ENCODE data around the gene CCL22. TPM values are rescaled to one million over a fixed set of nuclear protein-coding genes. Genes with fewer than 3 reads are reported as not detected.

CCL22 gene
- total RNA-seq, 1 experiment from 2014 or later, result 0.66 TPM

GRCh38 chr16:57403965-57404817 lies 45.6 kb downstream of the CCL22 start, which contains the start of gene CCL17:
Gene CCL17, plus strand, starts transcription at chr16:57404767. Its CDS starts 9,166 bp downstream, at chr16:57413933.
- no peaks in the 10 kb centered on the region for H3K4me1 ChIP-seq (ENCODE audit: control insufficient read depth in 1 of 2, insufficient read depth in 2 of 2, low read length in 2 of 2)
- intact Hi-C loops (cut with micrococcal nuclease), result no loop called here
- H3K4me2 ChIP-seq (ENCODE audit: low read length), result no peak within 1 kb of the TSS
- no peaks in the 10 kb centered on the region for H3K79me2 ChIP-seq (ENCODE audit: insufficient read depth, low read length)
- ChIA-PET CTCF (interaction anchor here (0.6 to 2.0 kb wide), 2 partner anchors 13 to 450 kb away, joined by 3 to 7 read pairs; no protein-coding TSS in a partner anchor), RAD21 (ENCODE audit: low non-redundant PET in 1 of 2, low total read pairs in 2 of 2, uncharacterized antibody in 2 of 2, unreplicated experiment in 2 of 2) (no interaction called here), POLR2A (no interaction called here)
- H3K27me3 ChIP-seq (ENCODE audit: insufficient read depth, low read length), result peaks cover 16% of the 10 kb centered on the region; the same call in 1 of the 2 replicates
- H4K20me1 ChIP-seq (ENCODE audit: insufficient read depth), result no peaks in the 10 kb centered on the region
- no peak within 1 kb of the TSS for H3K9ac ChIP-seq (ENCODE audit: low read length)
- no peak within 1 kb of the TSS for H3K27ac ChIP-seq (ENCODE audit: low read depth, low read length)
- no peaks in the 10 kb centered on the region for H3K9me3 ChIP-seq (ENCODE audit: control insufficient read depth in 1 of 2, insufficient read depth in 1 of 2, low read depth in 1 of 2, low read length in 2 of 2)
- no TSS peak for BruUV-seq (replicated peaks)
- TF ChIP-seq ELF1 (IDR thresholded peaks at IDR 0.05; ENCODE audit: borderline replicate concordance, low read depth) (no peak), CBX3 (IDR thresholded peaks at IDR 0.05; ENCODE audit: low read depth) (no peak), ATF3 (IDR thresholded peaks at IDR 0.05) (no peak), ZFX (IDR thresholded peaks at IDR 0.05) (no peak), CTCF (IDR thresholded peaks at IDR 0.05 in 2 of 3, conservative IDR thresholded peaks at IDR 0.05 in 1 of 3; ENCODE audit: borderline replicate concordance in 1 of 3, insufficient read depth in 1 of 3, low read depth in 2 of 3, low read length in 2 of 3) (no peak), SRF (IDR thresholded peaks at IDR 0.05; ENCODE audit: low read depth) (no peak), FOSL1 (IDR thresholded peaks at IDR 0.05; ENCODE audit: low read depth) (no peak), REST (IDR thresholded peaks at IDR 0.05; ENCODE audit: low read depth) (no peak), EGR1 (IDR thresholded peaks at IDR 0.05; ENCODE audit: low read depth) (no peak), POLR2A (IDR thresholded peaks at IDR 0.05; ENCODE audit: borderline replicate concordance, extremely low read depth, insufficient read depth, insufficient read length) (no peak)
- H3K36me3 ChIP-seq (ENCODE audit: control insufficient read depth in 1 of 2, insufficient read depth in 2 of 2, low read length in 2 of 2), result no peaks in the 10 kb centered on the region
- H3K4me3 ChIP-seq (replicated peaks in 1 of 2; ENCODE audit: low read depth in 1 of 2, low read length in 2 of 2), result no peak within 1 kb of the TSS
- ATAC-seq (no peak; the same call in 1 of the 2 replicates), DNase-seq (ENCODE audit: low read depth, low spot score) (no peak)
- no peak within 1 kb of the TSS for H2AFZ ChIP-seq (ENCODE audit: low read depth, low read length, poor library complexity, severe bottlenecking)
- no peaks in the 10 kb centered on the region for H3K9me2 ChIP-seq (ENCODE audit: insufficient read depth)
